Endothelial cell of umbilical vein (primary cell): ENCODE data around the gene FLNB.
A peak's percentile ranks its signal among the peaks of the same experiment; 100 is the strongest.

ENCODE experiments used
- CTCF ChIP-seq, 2 donors: IDR thresholded peaks; 1 replicate in 1 of 2; 2 replicates in 1 of 2; pipeline ENCODE4 v1.5.1; 2011; ENCODE audit warnings: low read length in 2 of 2, mild to moderate bottlenecking in 2 of 2, moderate library complexity in 2 of 2, control low read depth in 1 of 2, inconsistent platforms in 1 of 2, low read depth in 1 of 2; ENCODE audit not compliant: insufficient read depth in 1 of 2; ENCODE audit errors: extremely low read depth in 1 of 2
- GATA2 ChIP-seq: IDR thresholded peaks from 2 replicates; pipeline ENCODE4 v1.7.0; 2011; ENCODE audit warnings: low read depth, mild to moderate bottlenecking, moderate library complexity, mixed read lengths, low read length; ENCODE audit not compliant: insufficient read length, insufficient read depth
- MYC ChIP-seq: IDR thresholded peaks from one replicate; pipeline ENCODE4 v1.6.1; 2011; ENCODE audit warnings: mild to moderate bottlenecking, low read depth, low read length
- POLR2A ChIP-seq: IDR thresholded peaks from 2 replicates; pipeline ENCODE4 v1.6.1; 2012; ENCODE audit warnings: low read depth, mild to moderate bottlenecking, control low read depth, low read length

- TF ChIP-seq CTCF (IDR thresholded peaks at IDR 0.05; ENCODE audit: extremely low read depth in 1 of 2, insufficient read depth in 1 of 2, low read depth in 1 of 2, low read length in 2 of 2) (no peak), GATA2 (no peak), POLR2A (no peak), MYC (peak; percentile 40)
Measured at GRCh38 chr3:58117561-58118181, 109.4 kb downstream of the FLNB start.
